Stimulated activated CD4-positive, alpha-beta T cell treated with anti-CD3 and anti-CD28 coated beads, Interleukin-4, amount 100 ng/mL, for 24 hours (primary cell): ENCODE measurements around the gene OBSCN.

Source experiments
- DNase-seq: peaks from one replicate; pipeline ENCODE4 v3.0.0-alpha.2; 2020

OBSCN gene

GRCh38 chr1:228371741-228372182, 163.9 kb downstream of the OBSCN start:
- no peak for DNase-seq

DNA sequence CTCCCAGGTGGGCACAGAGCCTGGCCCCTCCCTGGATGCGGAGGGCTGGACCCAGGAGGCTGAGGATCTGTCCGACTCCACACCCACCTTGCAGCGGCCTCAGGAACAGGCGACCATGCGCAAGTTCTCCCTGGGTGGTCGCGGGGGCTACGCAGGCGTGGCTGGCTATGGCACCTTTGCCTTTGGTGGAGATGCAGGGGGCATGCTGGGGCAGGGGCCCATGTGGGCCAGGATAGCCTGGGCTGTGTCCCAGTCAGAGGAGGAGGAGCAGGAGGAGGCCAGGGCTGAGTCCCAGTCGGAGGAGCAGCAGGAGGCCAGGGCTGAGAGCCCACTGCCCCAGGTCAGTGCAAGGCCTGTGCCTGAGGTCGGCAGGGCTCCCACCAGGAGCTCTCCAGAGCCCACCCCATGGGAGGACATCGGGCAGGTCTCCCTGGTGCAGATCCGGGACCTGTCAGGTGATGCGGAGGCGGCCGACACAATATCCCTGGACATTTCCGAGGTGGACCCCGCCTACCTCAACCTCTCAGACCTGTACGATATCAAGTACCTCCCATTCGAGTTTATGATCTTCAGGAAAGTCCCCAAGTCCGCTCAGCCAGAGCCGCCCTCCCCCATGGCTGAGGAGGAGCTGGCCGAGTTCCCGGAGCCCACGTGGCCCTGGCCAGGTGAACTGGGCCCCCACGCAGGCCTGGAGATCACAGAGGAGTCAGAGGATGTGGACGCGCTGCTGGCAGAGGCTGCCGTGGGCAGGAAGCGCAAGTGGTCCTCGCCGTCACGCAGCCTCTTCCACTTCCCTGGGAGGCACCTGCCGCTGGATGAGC, 164.5 kb downstream of the OBSCN start:
- no peak for DNase-seq

DNA sequence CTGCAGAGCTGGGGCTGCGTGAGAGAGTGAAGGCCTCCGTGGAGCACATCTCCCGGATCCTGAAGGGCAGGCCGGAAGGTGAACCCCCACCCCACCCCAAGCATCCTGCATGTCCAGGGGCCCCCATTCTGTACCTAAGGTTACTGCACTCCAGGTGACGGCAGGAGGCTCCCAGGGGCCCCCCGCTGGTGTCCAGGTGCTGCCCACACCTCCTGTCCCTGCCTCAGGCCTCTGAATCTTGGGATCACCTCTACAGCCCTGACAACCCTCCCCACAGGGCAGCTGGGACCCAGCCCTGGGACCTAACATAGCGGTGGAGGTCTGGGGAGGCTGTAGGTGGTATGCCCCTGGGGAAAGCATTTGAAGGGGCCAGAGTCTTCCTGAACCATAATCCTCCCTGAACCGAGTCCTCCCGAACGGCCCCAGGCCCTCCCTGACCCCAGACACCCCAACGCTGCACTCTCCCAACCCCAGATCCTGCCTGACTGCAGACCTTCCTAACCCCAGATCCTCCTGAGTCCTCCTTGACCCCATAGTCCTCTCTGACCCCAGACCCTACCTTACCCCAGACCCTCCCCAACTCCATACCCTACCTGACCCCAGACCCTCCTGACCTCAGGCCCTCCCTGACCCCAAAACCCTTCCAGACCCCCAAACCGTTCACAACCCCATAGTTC, 165.3 kb downstream of the OBSCN start:
- no peak for DNase-seq

GRCh38 chr1:228373681-228374571, 166.1 kb downstream of the OBSCN start:
- DNase-seq, result no peak

DNA sequence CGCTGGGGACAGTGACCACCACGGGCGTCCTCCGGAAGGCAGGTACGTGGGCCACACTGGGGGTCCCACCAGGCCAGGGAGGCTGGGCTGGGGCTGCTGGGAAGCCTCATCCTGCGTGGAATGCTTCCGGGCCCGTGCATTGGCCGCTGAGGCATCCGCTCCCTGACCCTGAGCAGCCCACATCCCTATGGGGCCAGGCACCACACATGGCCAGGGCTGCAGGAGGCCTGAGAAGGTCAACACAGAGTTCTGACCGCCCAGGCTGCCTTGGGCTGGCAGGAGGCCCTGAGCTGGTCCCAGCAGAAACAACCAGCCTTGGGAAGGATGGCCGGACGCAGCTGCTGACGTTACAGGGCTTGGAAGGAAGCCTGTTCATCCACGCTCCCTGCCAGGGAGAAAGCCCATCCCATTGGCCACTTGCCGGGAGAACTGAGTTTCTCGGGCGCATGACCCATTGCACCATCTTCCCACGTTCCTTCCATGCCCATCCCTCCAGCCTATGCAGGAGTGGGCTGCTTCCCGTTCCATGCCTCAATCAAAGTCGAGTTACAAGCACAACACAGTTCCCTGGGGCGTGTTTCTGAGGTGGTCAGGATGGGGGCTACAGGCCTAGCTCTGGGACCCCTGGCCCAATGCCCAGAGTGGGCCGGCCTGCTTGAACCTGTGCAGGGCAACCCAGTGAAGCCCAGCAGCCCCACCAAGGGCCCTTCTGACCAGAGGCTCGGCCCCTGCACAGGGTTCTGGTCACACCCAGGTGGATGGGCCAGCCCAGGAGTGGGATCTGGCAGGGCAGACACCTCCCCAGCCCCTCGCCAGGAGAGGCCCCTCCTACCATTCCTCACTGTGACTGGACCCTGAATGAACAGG, 167.1 kb downstream of the OBSCN start:
- no peak for DNase-seq

GRCh38 chr1:228375578-228376261, 167.9 kb downstream of the OBSCN start:
- no peak for DNase-seq

GRCh38 chr1:228376262-228376628, 168.4 kb downstream of the OBSCN start:
- DNase-seq, result no peak

- no peak for DNase-seq
Observed at GRCh38 chr1:228376651-228377631, 169.1 kb downstream of the OBSCN start.

- no peak for DNase-seq
Observed at GRCh38 chr1:228377664-228378089, 169.8 kb downstream of the OBSCN start.

DNA sequence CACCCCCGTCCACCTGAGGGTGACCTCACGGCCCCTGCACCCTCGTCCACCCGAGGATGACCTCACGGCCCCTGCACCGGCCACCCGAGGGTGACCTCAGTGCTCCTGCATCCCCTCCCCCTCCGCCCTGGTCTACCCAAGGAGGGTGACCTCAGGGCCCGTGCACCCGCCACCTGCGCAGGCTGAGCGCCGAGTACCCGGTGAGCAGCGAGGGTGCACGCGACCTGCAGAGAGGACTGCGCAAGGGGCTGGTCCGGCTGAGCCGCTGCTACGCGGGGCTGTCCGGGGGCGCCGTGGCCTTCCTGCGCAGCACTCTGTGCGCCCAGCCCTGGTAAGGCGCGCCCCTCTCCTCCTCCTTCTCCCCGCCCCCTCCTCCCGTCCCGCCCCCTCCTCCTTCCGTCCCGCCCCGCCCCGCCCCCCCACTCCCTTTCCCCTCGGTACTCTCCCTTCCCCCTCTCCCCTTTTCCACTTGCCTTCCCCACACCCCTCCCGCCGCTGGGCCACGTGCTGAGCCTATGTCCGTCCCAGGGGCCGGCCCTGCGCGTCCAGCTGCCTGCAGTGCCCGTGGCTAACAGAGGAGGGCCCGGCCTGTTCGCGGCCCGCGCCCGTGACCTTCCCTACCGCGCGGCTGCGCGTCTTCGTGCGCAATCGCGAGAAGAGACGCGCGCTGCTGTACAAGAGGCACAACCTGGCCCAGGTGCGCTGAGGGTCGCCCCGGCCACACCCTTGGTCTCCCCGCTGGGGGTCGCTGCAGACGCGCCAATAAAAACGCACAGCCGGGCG, 170.4 kb downstream of the OBSCN start:
- DNase-seq, result peak; percentile 44

DNA sequence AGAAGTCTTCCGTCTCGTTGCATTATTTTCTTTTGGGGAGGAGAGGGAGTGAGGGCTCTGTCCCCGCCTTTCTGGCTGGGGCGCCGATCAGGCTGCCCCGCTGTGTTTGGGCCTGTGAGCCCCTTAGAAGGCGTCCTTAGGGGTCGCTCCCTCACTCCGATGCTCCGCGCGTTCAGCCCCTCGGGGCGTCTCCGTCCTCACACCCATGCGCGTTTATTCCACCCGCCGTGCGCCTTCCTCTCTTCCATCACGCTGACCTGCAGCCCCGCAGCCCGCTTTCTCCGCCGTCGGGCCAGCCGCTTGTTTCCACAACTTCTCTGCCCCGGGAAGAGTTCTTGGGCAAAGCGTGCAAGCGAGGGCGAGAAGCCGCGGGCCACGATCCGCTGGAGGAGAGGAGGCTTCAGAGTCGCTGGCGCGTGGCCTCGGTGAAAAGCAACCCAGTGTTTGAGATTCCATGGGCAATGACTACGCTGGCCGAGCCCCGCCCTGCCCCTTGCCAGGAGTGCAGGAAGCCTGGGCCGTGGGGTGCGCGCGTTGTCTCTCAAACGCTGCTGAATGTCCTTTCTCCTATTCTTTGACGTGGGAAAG, 171.1 kb downstream of the OBSCN start:
- no peak for DNase-seq

- no peak for DNase-seq
Observed at GRCh38 chr1:228379666-228380065, 171.8 kb downstream of the OBSCN start.

GRCh38 chr1:228381356-228381755, 173.5 kb downstream of the OBSCN start:
- no peak for DNase-seq

GRCh38 chr1:228383773-228384172, 175.9 kb downstream of the OBSCN start:
- no peak for DNase-seq

DNA sequence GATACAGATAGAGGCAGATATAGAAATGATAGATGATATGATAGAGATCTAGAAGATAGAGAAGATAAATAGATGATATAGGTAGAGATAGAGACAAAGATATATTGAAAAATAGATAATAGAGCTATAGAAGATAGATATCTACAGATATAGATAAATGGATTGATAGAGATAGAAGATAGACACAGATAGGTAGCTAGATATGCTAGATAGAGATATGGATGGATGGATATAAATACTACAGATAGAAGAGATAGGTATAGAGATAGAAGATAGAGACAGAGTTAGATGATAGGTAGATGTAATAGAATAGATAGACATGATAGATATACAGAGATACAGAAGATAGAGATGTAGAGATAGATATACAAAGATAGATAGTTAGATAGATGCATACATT, 177.4 kb downstream of the OBSCN start:
- no peak for DNase-seq

GRCh38 chr1:228387321-228387720, 179.5 kb downstream of the OBSCN start:
- no peak for DNase-seq

DNA sequence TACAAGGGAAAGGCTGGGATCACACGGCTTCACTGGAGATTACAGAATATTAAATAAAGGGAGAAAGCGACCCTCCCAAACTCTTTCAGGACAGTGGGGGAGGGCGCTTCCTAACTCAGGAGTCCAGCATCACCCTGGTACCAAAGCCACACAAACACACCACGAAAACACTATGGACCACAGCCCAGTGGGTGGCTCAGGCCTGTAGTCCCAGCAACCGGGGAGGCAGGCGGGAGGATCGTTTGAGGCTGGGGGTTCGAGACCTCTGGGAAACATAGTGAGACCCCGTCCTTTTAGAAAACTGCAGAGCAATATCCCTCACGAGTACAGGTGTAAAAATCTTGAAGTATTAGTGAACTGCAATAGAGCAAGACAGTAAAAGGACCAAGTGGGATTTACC, 182.8 kb downstream of the OBSCN start:
- no peak for DNase-seq

DNA sequence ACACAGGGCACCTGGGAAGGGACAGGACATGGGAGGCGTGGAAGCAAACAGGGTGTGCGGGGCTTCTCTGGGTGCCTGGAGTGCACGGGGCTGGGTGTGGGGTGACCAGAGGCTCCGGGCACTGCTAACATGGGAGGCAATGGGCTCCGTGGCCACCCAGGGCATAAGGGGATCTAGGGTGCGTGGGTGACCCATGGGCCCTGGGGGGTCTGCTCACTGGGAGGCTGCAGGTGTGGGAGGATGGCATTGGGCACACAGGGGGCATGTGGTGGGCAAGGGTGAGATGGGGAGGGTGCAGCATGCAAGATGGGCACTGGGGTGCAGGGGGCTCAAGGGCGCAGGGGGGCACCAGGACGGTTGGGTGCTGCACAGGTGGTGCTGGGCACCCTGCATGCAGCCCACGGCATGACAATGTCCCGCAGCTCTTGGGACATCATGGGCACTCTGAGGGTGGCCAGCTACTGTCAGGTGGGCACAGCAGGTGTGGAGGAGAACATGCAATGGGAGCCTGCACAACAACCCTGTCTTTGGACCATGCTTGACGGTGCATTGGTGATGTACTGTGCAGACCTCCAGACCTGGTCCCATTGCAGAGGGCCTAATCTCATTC, 183.7 kb downstream of the OBSCN start:
- no peak for DNase-seq
